ENCODE data around the gene CD70. TPM values are rescaled to one million over a fixed set of nuclear protein-coding genes. Genes with fewer than 3 reads are reported as not detected.
"Not testable (repeated sequence)": the region's sequence is repeated elsewhere in the genome, so short reads cannot be mapped to it uniquely, and the experiment has no call there.

CD70 gene, protein sequence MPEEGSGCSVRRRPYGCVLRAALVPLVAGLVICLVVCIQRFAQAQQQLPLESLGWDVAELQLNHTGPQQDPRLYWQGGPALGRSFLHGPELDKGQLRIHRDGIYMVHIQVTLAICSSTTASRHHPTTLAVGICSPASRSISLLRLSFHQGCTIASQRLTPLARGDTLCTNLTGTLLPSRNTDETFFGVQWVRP
- polyA plus RNA-seq, result under 1 TPM; 0.20 to 0.26 TPM

DNA sequence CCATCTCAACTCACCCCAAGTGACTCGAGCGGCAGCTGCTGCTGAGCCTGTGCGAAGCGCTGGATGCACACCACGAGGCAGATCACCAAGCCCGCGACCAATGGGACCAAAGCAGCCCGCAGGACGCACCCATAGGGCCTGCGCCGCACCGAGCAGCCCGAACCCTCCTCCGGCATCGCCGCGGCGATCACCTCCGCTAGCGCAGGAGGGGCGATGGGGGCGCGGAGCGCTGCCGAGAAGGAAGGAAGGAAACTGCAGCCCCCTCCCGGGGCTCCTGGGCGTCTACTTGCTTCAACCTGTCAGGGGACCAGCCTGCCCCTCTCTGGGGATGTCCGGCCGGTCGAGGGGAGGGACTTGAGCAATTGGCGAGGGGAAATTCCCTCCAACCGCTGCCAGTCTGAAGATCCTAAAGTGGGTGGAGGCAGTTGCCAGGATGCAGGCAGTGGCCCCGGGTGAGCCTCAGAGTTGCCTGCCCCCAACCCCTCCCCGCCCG is at the start of gene CD70:
CD70 (minus strand) TSS at position 324 of the 493 bp plus-strand sequence; CDS start at position 176, 148 bp downstream.
- H3K4me3 ChIP-seq (ENCODE audit: low read depth in 1 of 2, low read length in 2 of 2), result peak within 1 kb of the TSS; percentile 13 to 14
- no peaks in the 10 kb centered on the region for H3K36me3 ChIP-seq (ENCODE audit: control insufficient read depth in 2 of 2, insufficient read depth in 2 of 2, low read length in 1 of 2)
- no peak within 1 kb of the TSS for H3K27ac ChIP-seq (ENCODE audit: low read depth in 2 of 2, low read length in 1 of 2)
- peaks cover 0 to 9% of the 10 kb centered on the region in 2 donors for H3K4me1 ChIP-seq (ENCODE audit: control insufficient read depth in 2 of 2, insufficient read depth in 2 of 2, low read length in 1 of 2)
- WGBS, 2 donors, result 1 to 2% methylated on average over 30 to 35 of the region's 35 CpGs
- peaks cover 0 to 4% of the 10 kb centered on the region in 2 donors for H3K9me3 ChIP-seq (ENCODE audit: control insufficient read depth in 2 of 2, insufficient read depth in 1 of 2, low read depth in 1 of 2, low read length in 1 of 2)
- H3K27me3 ChIP-seq (ENCODE audit: control insufficient read depth in 1 of 2, insufficient read depth in 2 of 2, low read length in 2 of 2), result peaks cover 0 to 17% of the 10 kb centered on the region in 2 donors

DNA sequence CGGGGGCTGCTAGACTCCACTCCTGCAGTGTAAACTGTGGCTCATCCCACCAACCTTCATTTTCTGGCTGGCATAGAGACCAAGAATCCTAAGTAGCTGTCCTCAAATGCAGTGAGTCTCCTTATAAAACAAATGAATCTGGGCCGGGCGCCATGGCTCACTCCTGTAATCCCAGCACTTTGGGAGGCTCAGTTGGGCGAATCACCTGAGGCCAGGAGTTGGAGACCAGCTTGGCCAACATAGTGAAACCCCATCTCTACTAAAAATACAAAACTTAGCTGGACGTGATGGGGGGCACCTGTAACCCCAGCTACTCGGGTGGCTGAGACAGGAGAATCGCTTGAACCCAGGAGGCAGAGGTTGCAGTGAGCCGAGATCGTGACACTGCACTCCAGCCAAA is 49.4 kb upstream of the CD70 start:
- not testable (repeated sequence) for H3K4me1 ChIP-seq (ENCODE audit: control insufficient read depth in 2 of 2, insufficient read depth in 2 of 2, low read length in 1 of 2); H3K27ac ChIP-seq (ENCODE audit: low read depth in 2 of 2, low read length in 1 of 2); H3K27me3 ChIP-seq (ENCODE audit: control insufficient read depth in 1 of 2, insufficient read depth in 2 of 2, low read length in 2 of 2); H3K36me3 ChIP-seq (ENCODE audit: control insufficient read depth in 2 of 2, insufficient read depth in 2 of 2, low read length in 1 of 2); H3K9me3 ChIP-seq (ENCODE audit: control insufficient read depth in 2 of 2, insufficient read depth in 1 of 2, low read depth in 1 of 2, low read length in 1 of 2); H3K4me3 ChIP-seq (ENCODE audit: low read depth in 1 of 2, low read length in 2 of 2)
- WGBS, 2 donors, result 81 to 89% methylated on average over 9 of the region's 9 CpGs

GRCh38 chr19:6639439-6639838 is 48.5 kb upstream of the CD70 start:
- Histone ChIP-seq H3K9me3 (ENCODE audit: control insufficient read depth in 2 of 2, insufficient read depth in 1 of 2, low read depth in 1 of 2, low read length in 1 of 2) (no peaks in the 10 kb centered on the region), H3K27me3 (ENCODE audit: control insufficient read depth in 1 of 2, insufficient read depth in 2 of 2, low read length in 2 of 2) (no peaks in the 10 kb centered on the region), H3K4me3 (ENCODE audit: low read depth in 1 of 2, low read length in 2 of 2) (no peak overlapping the region), H3K4me1 (ENCODE audit: control insufficient read depth in 2 of 2, insufficient read depth in 2 of 2, low read length in 1 of 2) (no peaks in the 10 kb centered on the region), H3K36me3 (ENCODE audit: control insufficient read depth in 2 of 2, insufficient read depth in 2 of 2, low read length in 1 of 2) (no peaks in the 10 kb centered on the region), H3K27ac (ENCODE audit: low read depth in 2 of 2, low read length in 1 of 2) (no peak overlapping the region)
- 64 to 77% methylated on average over 4 of the region's 4 CpGs for WGBS, 2 donors

DNA sequence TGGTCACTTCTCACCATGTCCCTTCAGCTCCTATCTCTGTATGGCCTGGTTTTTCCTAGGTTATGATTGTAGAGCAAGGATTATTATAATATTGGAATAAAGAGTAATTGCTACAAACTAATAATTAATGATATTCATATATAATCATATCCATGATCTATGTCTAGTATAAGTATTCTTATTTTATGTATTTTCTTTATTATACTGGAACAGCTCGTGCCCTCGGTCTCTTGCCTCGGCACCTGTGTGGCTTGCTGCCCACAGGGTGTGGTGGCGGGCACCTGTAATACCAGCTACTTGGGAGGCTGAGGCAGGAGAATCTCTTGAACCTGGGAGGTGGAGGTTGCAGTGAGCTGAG is 42.5 kb upstream of the CD70 start:
- H3K27me3 ChIP-seq (ENCODE audit: control insufficient read depth in 1 of 2, insufficient read depth in 2 of 2, low read length in 2 of 2); H3K36me3 ChIP-seq (ENCODE audit: control insufficient read depth in 2 of 2, insufficient read depth in 2 of 2, low read length in 1 of 2); H3K9me3 ChIP-seq (ENCODE audit: control insufficient read depth in 2 of 2, insufficient read depth in 1 of 2, low read depth in 1 of 2, low read length in 1 of 2); H3K4me3 ChIP-seq (ENCODE audit: low read depth in 1 of 2, low read length in 2 of 2); H3K27ac ChIP-seq (ENCODE audit: low read depth in 2 of 2, low read length in 1 of 2); H3K4me1 ChIP-seq (ENCODE audit: control insufficient read depth in 2 of 2, insufficient read depth in 2 of 2, low read length in 1 of 2): not testable (repeated sequence)
- WGBS, 2 donors, result 79 to 84% methylated on average over 4 of the region's 4 CpGs

- not testable (repeated sequence) for H3K36me3 ChIP-seq (ENCODE audit: control insufficient read depth in 2 of 2, insufficient read depth in 2 of 2, low read length in 1 of 2); H3K27ac ChIP-seq (ENCODE audit: low read depth in 2 of 2, low read length in 1 of 2); H3K4me3 ChIP-seq (ENCODE audit: low read depth in 1 of 2, low read length in 2 of 2); H3K27me3 ChIP-seq (ENCODE audit: control insufficient read depth in 1 of 2, insufficient read depth in 2 of 2, low read length in 2 of 2); H3K9me3 ChIP-seq (ENCODE audit: control insufficient read depth in 2 of 2, insufficient read depth in 1 of 2, low read depth in 1 of 2, low read length in 1 of 2); H3K4me1 ChIP-seq (ENCODE audit: control insufficient read depth in 2 of 2, insufficient read depth in 2 of 2, low read length in 1 of 2)
- 49 to 53% methylated on average over 26 of the region's 26 CpGs for WGBS, 2 donors
Measured at GRCh38 chr19:6632747-6633455, 42.0 kb upstream of the CD70 start.

DNA sequence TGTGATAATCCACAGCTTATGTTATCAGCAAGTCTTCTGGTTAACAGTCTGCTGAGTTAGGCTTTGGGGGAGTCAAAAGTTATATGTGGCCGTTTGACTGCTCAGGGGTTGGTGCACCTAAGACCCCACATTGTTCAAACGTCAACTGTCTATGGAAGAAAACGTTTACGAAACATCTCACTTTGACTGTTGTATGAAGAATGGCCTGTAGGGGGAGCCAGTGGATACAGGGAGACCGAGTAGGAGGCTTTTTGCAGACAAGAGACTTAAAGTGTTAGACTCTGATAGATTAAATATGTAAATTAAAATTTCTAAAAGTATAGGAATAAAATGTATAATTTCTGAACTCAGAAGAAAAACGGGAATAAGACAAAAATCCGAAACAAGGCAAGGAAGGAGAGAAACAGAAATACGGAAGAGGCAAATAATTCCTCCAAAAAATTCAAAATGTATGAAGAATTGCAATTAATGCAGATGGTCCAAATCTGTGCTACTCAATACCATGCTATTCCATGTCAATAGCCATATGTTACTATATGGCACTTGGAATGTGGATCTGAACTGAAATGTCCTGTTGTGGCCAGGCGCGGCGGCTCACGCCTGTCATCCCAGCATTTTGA is 41.2 kb upstream of the CD70 start:
- 41 to 42% methylated on average over 12 of the region's 12 CpGs for WGBS, 2 donors
- Histone ChIP-seq H3K9me3 (ENCODE audit: control insufficient read depth in 2 of 2, insufficient read depth in 1 of 2, low read depth in 1 of 2, low read length in 1 of 2) (no peaks in the 10 kb centered on the region), H3K4me3 (ENCODE audit: low read depth in 1 of 2, low read length in 2 of 2) (no peak overlapping the region), H3K27me3 (ENCODE audit: control insufficient read depth in 1 of 2, insufficient read depth in 2 of 2, low read length in 2 of 2) (no peaks in the 10 kb centered on the region), H3K27ac (ENCODE audit: low read depth in 2 of 2, low read length in 1 of 2) (no peak overlapping the region), H3K36me3 (ENCODE audit: control insufficient read depth in 2 of 2, insufficient read depth in 2 of 2, low read length in 1 of 2) (no peaks in the 10 kb centered on the region), H3K4me1 (ENCODE audit: control insufficient read depth in 2 of 2, insufficient read depth in 2 of 2, low read length in 1 of 2) (no peaks in the 10 kb centered on the region)

GRCh38 chr19:6626764-6627163 is 35.8 kb upstream of the CD70 start:
- H3K4me3 ChIP-seq (ENCODE audit: low read depth in 1 of 2, low read length in 2 of 2), result no peak overlapping the region
- no peak overlapping the region for H3K27ac ChIP-seq (ENCODE audit: low read depth in 2 of 2, low read length in 1 of 2)
- H3K4me1 ChIP-seq (ENCODE audit: control insufficient read depth in 2 of 2, insufficient read depth in 2 of 2, low read length in 1 of 2), result no peaks in the 10 kb centered on the region
- no peaks in the 10 kb centered on the region for H3K36me3 ChIP-seq (ENCODE audit: control insufficient read depth in 2 of 2, insufficient read depth in 2 of 2, low read length in 1 of 2)
- no peaks in the 10 kb centered on the region for H3K9me3 ChIP-seq (ENCODE audit: control insufficient read depth in 2 of 2, insufficient read depth in 1 of 2, low read depth in 1 of 2, low read length in 1 of 2)
- no peaks in the 10 kb centered on the region for H3K27me3 ChIP-seq (ENCODE audit: control insufficient read depth in 1 of 2, insufficient read depth in 2 of 2, low read length in 2 of 2)

GRCh38 chr19:6617374-6617773 is 26.4 kb upstream of the CD70 start:
- Histone ChIP-seq H3K36me3 (ENCODE audit: control insufficient read depth in 2 of 2, insufficient read depth in 2 of 2, low read length in 1 of 2) (no peaks in the 10 kb centered on the region), H3K27me3 (ENCODE audit: control insufficient read depth in 1 of 2, insufficient read depth in 2 of 2, low read length in 2 of 2) (no peaks in the 10 kb centered on the region), H3K4me1 (ENCODE audit: control insufficient read depth in 2 of 2, insufficient read depth in 2 of 2, low read length in 1 of 2) (no peaks in the 10 kb centered on the region), H3K9me3 (ENCODE audit: control insufficient read depth in 2 of 2, insufficient read depth in 1 of 2, low read depth in 1 of 2, low read length in 1 of 2) (peaks cover 0 to 3% of the 10 kb centered on the region in 2 donors), H3K4me3 (ENCODE audit: low read depth in 1 of 2, low read length in 2 of 2) (no peak overlapping the region), H3K27ac (ENCODE audit: low read depth in 2 of 2, low read length in 1 of 2) (no peak overlapping the region)
- WGBS, 2 donors, result 66 to 69% methylated on average over 2 of the region's 2 CpGs

- Histone ChIP-seq H3K4me3 (ENCODE audit: low read depth in 1 of 2, low read length in 2 of 2) (no peak overlapping the region), H3K9me3 (ENCODE audit: control insufficient read depth in 2 of 2, insufficient read depth in 1 of 2, low read depth in 1 of 2, low read length in 1 of 2) (peaks cover 0 to 3% of the 10 kb centered on the region in 2 donors), H3K27me3 (ENCODE audit: control insufficient read depth in 1 of 2, insufficient read depth in 2 of 2, low read length in 2 of 2) (no peaks in the 10 kb centered on the region), H3K4me1 (ENCODE audit: control insufficient read depth in 2 of 2, insufficient read depth in 2 of 2, low read length in 1 of 2) (no peaks in the 10 kb centered on the region), H3K36me3 (ENCODE audit: control insufficient read depth in 2 of 2, insufficient read depth in 2 of 2, low read length in 1 of 2) (no peaks in the 10 kb centered on the region), H3K27ac (ENCODE audit: low read depth in 2 of 2, low read length in 1 of 2) (no peak overlapping the region)
- WGBS, 2 donors, result 44 to 54% methylated on average over 6 of the region's 6 CpGs
Measured at GRCh38 chr19:6616011-6616410, 25.1 kb upstream of the CD70 start.

Data from esophagus (tissue), 2 donors.